GM18868 (cell line): ENCODE data around the gene LRCH2.
"Not testable (repeated sequence)": the region's sequence is repeated elsewhere in the genome, so short reads cannot be mapped to it uniquely, and the experiment has no call there.

Experiments used
- ATAC-seq: cut with Tn5 transposase; IDR thresholded peaks from one replicate; pipeline ENCODE4 v1.9.1; 2021; ENCODE audit warnings: mild to moderate bottlenecking, moderate library complexity; ENCODE audit not compliant: unreplicated experiment

LRCH2 gene

GRCh38 chrX:115209547-115209946 lies 24.3 kb downstream of the LRCH2 start:
- ATAC-seq, result not testable (repeated sequence)

DNA sequence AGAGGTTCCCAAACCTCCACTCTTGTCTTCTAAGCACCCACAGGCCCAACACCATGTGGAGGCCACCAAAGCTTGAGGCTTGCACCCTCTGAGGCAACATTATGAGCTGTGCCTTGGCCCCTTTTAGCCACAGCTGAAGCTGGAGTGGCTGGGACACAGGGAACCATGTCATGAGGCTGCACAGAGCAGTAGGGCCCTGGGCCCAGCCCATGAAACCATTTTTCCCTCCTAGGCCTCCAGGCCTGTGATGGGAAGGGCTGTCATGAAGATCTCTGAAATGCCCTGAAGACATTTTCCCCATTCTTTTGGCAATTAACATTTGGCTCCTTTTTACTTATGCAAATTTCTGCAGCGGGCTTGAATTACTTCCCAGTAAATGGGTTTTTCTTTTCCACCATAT lies 29.9 kb downstream of the LRCH2 start:
- ATAC-seq, result no peak

GRCh38 chrX:115192244-115192700 lies 41.6 kb downstream of the LRCH2 start:
- ATAC-seq, result no peak

- no peak for ATAC-seq
Measured at GRCh38 chrX:115191490-115192243, 42.2 kb downstream of the LRCH2 start.

DNA sequence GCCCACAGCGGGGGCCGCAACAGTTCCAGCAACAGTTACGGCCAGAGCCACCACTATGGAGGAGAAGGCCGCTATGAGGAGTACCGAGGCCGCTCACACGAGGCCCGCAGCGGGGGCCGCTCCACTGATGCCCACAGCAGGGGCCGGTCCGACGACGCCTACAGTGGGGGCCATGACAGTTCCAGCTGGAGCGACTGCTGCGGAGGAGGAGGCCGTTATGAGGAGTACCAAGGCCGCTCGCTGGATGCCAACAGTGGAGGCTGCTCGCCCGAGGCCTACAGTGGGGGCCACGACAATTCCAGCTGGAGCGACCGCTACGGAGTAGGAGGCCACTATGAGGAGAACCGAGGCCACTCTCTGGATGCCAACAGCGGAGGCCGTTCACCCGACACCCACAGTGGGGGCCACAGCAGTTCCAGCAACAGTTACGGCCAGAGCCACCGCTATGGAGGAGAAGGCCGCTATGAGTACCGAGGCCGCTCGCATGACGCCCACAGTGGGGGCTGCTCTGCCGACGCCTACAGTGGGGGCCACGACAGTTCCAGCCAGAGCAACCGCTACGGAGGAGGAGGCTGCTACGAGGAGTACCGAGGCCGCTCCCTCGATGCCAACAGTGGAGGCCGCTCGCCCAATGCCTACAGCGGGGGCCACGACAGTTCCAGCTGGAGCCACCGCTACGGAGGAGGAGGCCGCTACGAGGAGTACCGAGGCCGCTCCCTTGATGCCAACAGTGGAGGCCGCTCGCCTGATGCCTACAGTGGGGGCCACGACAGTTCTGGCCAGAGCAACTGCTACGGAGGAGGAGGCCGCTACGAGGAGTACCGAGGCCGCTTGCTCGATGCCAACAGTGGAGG lies 43.0 kb downstream of the LRCH2 start:
- no peak for ATAC-seq

GRCh38 chrX:115189646-115190635 lies 44.0 kb downstream of the LRCH2 start:
- ATAC-seq, result no peak

DNA sequence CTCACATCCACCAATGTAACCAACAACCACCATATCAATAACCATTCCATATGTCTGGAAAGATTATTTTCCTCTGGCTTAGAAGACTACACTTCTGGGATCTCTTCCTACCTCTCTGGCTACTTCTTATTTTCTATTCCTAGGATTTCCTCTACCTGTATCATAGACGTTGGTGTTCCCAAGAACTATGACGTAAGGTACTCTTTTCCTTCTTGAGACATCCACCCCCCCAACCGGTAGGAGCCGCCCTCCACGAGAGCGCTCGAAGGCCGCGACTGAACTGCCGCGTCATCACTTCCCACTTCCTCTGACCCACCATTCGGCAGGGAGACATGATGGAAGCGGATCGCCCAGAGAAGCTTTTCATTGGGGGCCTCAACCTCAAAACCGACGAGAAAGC lies 44.8 kb downstream of the LRCH2 start, which contains the start of gene RBMXL3:
TSS of gene RBMXL3 (plus strand) at position 301 of the 400 bp plus-strand sequence. CDS start at position 333, 32 bp downstream.
- ATAC-seq, result no peak

- ATAC-seq, result no peak
Measured at GRCh38 chrX:115183980-115184379, 49.9 kb downstream of the LRCH2 start.

GRCh38 chrX:115178473-115178872 lies 55.4 kb downstream of the LRCH2 start:
- no peak for ATAC-seq

GRCh38 chrX:115177932-115178331 lies 56.0 kb downstream of the LRCH2 start:
- no peak for ATAC-seq

- ATAC-seq, result no peak
Measured at GRCh38 chrX:115174548-115174947, 59.3 kb downstream of the LRCH2 start.

DNA sequence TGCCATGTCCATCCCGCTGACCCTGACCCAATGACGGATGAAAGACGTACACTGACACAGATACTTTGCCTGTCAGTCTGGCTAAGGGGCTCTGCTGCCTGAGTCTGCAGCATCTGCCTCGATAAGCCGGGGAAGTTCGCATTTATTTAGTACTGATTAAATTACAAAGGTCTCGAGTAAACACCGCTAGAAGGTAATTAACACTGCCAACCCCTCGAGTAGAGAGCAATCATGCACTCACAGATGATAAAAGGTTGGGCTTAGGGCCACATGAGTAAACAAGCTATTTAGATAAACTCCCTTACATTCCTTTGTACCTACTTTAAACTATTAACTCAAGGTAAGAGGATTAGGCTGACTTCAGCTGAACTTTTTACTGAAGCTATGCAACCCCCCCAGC lies 60.7 kb downstream of the LRCH2 start:
- ATAC-seq, result no peak

DNA sequence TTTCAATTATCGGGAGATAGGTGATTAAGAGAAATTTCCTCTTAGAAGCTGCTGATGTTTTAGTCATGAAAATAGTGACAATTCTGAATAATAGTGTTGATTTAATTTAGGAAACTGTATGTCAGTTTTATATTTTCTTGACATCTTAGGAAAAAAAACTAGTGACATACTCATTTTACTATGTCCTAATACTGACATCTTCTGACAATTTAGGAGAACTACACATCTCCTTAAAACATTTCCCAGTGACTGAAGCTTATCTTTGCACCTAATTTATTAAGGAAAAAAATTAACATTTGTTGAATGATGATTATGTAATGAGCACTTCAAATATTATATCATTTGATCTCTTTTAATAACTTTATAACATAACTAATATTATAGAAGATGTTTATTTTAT lies 86.7 kb downstream of the LRCH2 start:
- no peak for ATAC-seq

- ATAC-seq, result no peak
Measured at GRCh38 chrX:115142057-115142456, 91.8 kb downstream of the LRCH2 start.

- ATAC-seq, result no peak
Measured at GRCh38 chrX:115138040-115138439, 95.9 kb downstream of the LRCH2 start.

- ATAC-seq, result no peak
Measured at GRCh38 chrX:115134382-115134781, 99.5 kb downstream of the LRCH2 start.

DNA sequence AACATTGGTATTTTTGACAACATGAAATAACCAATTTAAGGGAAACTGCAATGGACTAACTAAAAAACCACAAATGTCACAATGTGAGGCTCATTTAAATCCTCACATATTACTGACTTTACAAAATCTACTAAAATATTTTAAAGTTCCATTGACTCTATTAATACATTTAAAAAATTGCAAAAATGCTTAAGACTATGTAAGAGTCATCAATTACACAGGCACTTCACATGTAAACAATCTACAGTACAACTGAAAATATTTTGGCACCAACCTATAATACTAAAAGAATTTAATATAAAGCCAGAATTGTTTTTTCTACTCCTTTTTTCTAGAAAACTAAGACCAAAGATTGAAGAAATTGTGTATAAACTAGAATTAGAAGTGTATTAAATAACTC lies 121.5 kb downstream of the LRCH2 start:
- no peak for ATAC-seq

GRCh38 chrX:115098897-115099296 lies 135.0 kb downstream of the LRCH2 start:
- no peak for ATAC-seq

DNA sequence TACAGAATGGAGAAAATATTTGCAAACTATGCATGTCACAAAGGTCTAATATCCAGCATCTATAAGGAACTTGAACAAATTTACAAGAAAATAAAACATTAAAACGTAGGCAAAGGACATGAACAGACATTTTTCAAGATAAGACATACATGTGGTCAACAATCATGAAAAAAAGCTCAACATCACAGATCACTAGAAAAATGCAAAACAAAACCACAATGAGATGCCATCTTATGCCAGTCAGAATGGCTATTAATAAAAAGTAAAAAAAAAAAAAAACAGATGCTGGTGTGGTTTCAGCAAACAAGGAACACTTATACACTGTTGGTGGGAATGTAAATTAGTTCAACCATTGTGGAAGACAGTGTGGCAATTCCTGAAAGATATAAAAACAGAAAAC lies 140.7 kb downstream of the LRCH2 start:
- no peak for ATAC-seq

- no peak for ATAC-seq
Measured at GRCh38 chrX:115089419-115089818, 144.5 kb downstream of the LRCH2 start.

DNA sequence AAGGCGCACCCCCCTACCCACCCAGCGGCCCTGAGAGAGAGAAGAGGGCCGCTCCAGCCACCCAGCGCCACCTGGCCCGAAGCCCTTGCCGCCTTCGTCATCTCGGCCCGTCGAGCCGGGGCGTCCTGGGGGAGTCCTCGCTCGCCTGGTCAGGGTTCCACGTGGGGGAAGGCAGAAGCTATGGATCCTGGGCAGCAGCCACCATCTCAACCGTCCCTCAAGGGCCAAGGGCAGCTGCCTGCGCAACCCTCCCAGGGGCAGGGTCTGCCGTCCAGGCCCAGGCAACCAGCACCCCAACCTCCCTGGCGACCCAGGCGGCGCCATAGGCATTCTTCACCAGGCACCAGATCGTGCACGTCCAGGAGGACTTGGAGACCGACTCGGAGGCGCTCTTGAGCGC lies 165.0 kb downstream of the LRCH2 start:
- no peak for ATAC-seq
